Smooth muscle cell (in vitro differentiated cells): ENCODE data around the gene PRG3. TPM values are rescaled to one million over a fixed set of nuclear protein-coding genes. Genes with fewer than 3 reads are reported as not detected.

Experiments used
- DNase-seq: peaks from one replicate; lab custom pipeline; 2025; ENCODE audit not compliant: unreplicated experiment; lab: John Stamatoyannopoulos, UW
- H2AFZ ChIP-seq: fragments of 200-600 bp; sonication (generic); 2 replicates; pipeline ENCODE4 v1.6.0; 2016; ENCODE audit warnings: antibody characterized with exemption, low read depth, mild to moderate bottlenecking
- H3F3A ChIP-seq: fragments of 200-600 bp; sonication (generic); 2 replicates; pipeline ENCODE4 v1.6.0; 2017; ENCODE audit warnings: antibody characterized with exemption, low read depth
- H3K27ac ChIP-seq: fragments of 200-600 bp; sonication (generic); 2 replicates; pipeline ENCODE4 v1.5.1; 2016; ENCODE audit warnings: low read depth, mild to moderate bottlenecking
- H3K27me3 ChIP-seq: fragments of 200-600 bp; sonication (generic); 2 replicates; pipeline ENCODE4 v1.6.1; 2016; ENCODE audit warnings: low read depth, mild to moderate bottlenecking
- H3K36me3 ChIP-seq: fragments of 200-600 bp; sonication (generic); 2 replicates; pipeline ENCODE4 v1.5.1; 2016; ENCODE audit warnings: low read depth
- H3K4me1 ChIP-seq: fragments of 200-600 bp; sonication (generic); 2 replicates; pipeline ENCODE4 v1.5.1; 2016; ENCODE audit warnings: low read depth
- H3K4me2 ChIP-seq: fragments of 200-600 bp; sonication (generic); 2 replicates; pipeline ENCODE4 v1.6.0; 2016; ENCODE audit warnings: mild to moderate bottlenecking
- H3K4me3 ChIP-seq: fragments of 200-600 bp; sonication (generic); 2 replicates; pipeline ENCODE4 v1.5.1; 2016; ENCODE audit warnings: mild to moderate bottlenecking
- H3K79me2 ChIP-seq: fragments of 200-600 bp; sonication (generic); 2 replicates; pipeline ENCODE4 v1.6.0; 2016; ENCODE audit warnings: low read depth, mild to moderate bottlenecking
- H3K9ac ChIP-seq: fragments of 200-600 bp; sonication (generic); 2 replicates; pipeline ENCODE4 v1.6.0; 2016; ENCODE audit warnings: low read depth
- H3K9me3 ChIP-seq: fragments of 200-600 bp; sonication (generic); replicated peaks from 2 replicates; pipeline ENCODE4 v1.5.1; 2016; ENCODE audit warnings: low read depth
- H4K20me1 ChIP-seq: fragments of 200-600 bp; sonication (generic); 2 replicates; pipeline ENCODE4 v1.6.0; 2016; ENCODE audit warnings: low read depth
- CTCF ChIP-seq: fragments of 200-600 bp; sonication (generic); IDR thresholded peaks from 2 replicates; pipeline ENCODE4 v1.5.1; 2017; ENCODE audit warnings: borderline replicate concordance, mild to moderate bottlenecking, antibody characterized with exemption; ENCODE audit not compliant: insufficient read depth, poor library complexity, severe bottlenecking
- WGBS: methylation state at CpG from one replicate; pipeline ENCODE4 v1.1.7; 2016; ENCODE audit warnings: low lambda C conversion rate; 5-methylcytosine and 5-hydroxymethylcytosine counted together
- polyA plus RNA-seq: library from polyadenylated mRNA; unstranded; fragments of >200 nt; fragmentation: Nextera tagmentation; extraction: Ambion mirVana; gene quantifications from 2 replicates; pipeline ENCODE4 v1.2.1, GENCODE V29; 2016
- total RNA-seq: library from RNA; depleted of rRNA; stranded (reverse); fragments of >200 nt; gene quantifications from 2 replicates; pipeline ENCODE4 v1.2.3, GENCODE V29; 2014

PRG3 gene
- total and polyA plus RNA-seq, 2 experiments from 2014 or later: not detected

GRCh38 chr11:57357856-57358255 lies 23.1 kb downstream of the PRG3 start:
- Histone ChIP-seq H4K20me1 (no peaks in the 10 kb centered on the region), H2AFZ (no peak overlapping the region), H3K4me3 (no peak overlapping the region), H3K36me3 (no peaks in the 10 kb centered on the region), H3K9me3 (no peaks in the 10 kb centered on the region), H3K27ac (peak overlapping the region; percentile 44), H3K4me2 (peak overlapping the region; percentile 56), H3K79me2 (no peaks in the 10 kb centered on the region), H3K27me3 (peaks cover 4% of the 10 kb centered on the region), H3K4me1 (peaks cover 34% of the 10 kb centered on the region), H3F3A (peaks cover 17% of the 10 kb centered on the region), H3K9ac (no peak overlapping the region)
- 25% methylated on average over 6 of the region's 6 CpGs for WGBS
- DNase-seq: no peak
- no peak for TF ChIP-seq CTCF

- no peak for TF ChIP-seq CTCF
- H3K27me3 ChIP-seq: peaks cover under 1% of the 10 kb centered on the region
- H3K9ac ChIP-seq: no peak overlapping the region
- H3K4me3 ChIP-seq: no peak overlapping the region
- no peak for DNase-seq
- peaks cover 17% of the 10 kb centered on the region for H3F3A ChIP-seq
- H3K79me2 ChIP-seq: no peaks in the 10 kb centered on the region
- no peaks in the 10 kb centered on the region for H3K9me3 ChIP-seq
- peak overlapping the region; percentile 44 for H3K27ac ChIP-seq
- no peaks in the 10 kb centered on the region for H4K20me1 ChIP-seq
- WGBS: 91% methylated on average over 3 of the region's 3 CpGs
- no peaks in the 10 kb centered on the region for H3K36me3 ChIP-seq
- peaks cover 35% of the 10 kb centered on the region for H3K4me1 ChIP-seq
- peak overlapping the region; percentile 56 for H3K4me2 ChIP-seq
- no peak overlapping the region for H2AFZ ChIP-seq
Observed at GRCh38 chr11:57357310-57357709, 23.6 kb downstream of the PRG3 start.

- Histone ChIP-seq H3K27me3 (no peaks in the 10 kb centered on the region), H3K36me3 (no peaks in the 10 kb centered on the region), H3K9ac (no peak overlapping the region), H3K4me3 (no peak overlapping the region), H3K79me2 (no peaks in the 10 kb centered on the region), H3K4me1 (peaks cover 35% of the 10 kb centered on the region), H3K4me2 (no peak overlapping the region), H4K20me1 (no peaks in the 10 kb centered on the region), H3K9me3 (no peaks in the 10 kb centered on the region), H3K27ac (no peak overlapping the region), H3F3A (peaks cover 17% of the 10 kb centered on the region), H2AFZ (no peak overlapping the region)
- no peak for DNase-seq
- WGBS: 87% methylated on average over 9 of the region's 9 CpGs
- no peak for TF ChIP-seq CTCF
Observed at GRCh38 chr11:57356268-57356667, 24.7 kb downstream of the PRG3 start.

- H3K4me2 ChIP-seq: no peak overlapping the region
- DNase-seq: no peak
Observed at GRCh38 chr11:57354699-57355098, 26.3 kb downstream of the PRG3 start.

More at GRCh38 chr11:57354699-57355098, 26.3 kb downstream of the PRG3 start:
- Histone ChIP-seq H3K27ac (no peak overlapping the region), H3K9ac (no peak overlapping the region), H4K20me1 (no peaks in the 10 kb centered on the region), H3K9me3 (no peaks in the 10 kb centered on the region), H3K79me2 (no peaks in the 10 kb centered on the region), H3K4me3 (no peak overlapping the region), H3K36me3 (no peaks in the 10 kb centered on the region), H3F3A (peaks cover 17% of the 10 kb centered on the region), H3K27me3 (no peaks in the 10 kb centered on the region), H2AFZ (no peak overlapping the region), H3K4me1 (peaks cover 35% of the 10 kb centered on the region)
- no peak for TF ChIP-seq CTCF
- 91% methylated on average over 6 of the region's 6 CpGs for WGBS
